ENCODE results near the gene PPP1CB. TPM values are rescaled to one million over a fixed set of nuclear protein-coding genes. Genes with fewer than 3 reads are reported as not detected.
"Not testable (repeated sequence)": the region's sequence is repeated elsewhere in the genome, so short reads cannot be mapped to it uniquely, and the experiment has no call there.

Gene PPP1CB
- total and polyA plus RNA-seq, 2 experiments from 2014 or later, result 161 to 269 TPM

DNA sequence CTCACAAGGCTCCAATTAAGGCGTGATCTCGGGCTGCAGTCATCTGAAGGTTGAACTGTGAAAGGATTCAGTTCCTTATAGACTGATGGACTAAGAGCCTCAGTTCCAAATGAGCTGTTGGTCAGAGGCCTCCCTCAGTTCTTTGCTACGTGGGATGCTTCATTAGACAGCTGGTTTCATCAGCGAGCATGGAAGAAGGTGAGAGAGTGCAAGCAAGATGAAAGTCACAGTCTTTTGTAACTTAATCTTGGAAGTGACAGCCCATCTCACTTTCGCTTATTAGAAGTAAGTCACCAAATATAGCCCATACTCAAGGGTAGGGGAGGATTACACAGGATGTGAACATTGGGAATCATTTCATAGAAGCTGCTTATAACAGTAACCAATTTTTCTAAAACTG, 26.8 kb downstream of the PPP1CB start:
- H3K36me3 ChIP-seq (replicated peaks; ENCODE audit: insufficient read depth, low read depth), result peaks cover 7% of the 10 kb centered on the region
- no peaks in the 10 kb centered on the region for H3K9me2 ChIP-seq (replicated peaks; ENCODE audit: insufficient read depth)
- no peak overlapping the region for H3K27ac ChIP-seq
- no peak overlapping the region for H3K4me3 ChIP-seq
- no peaks in the 10 kb centered on the region for H3K27me3 ChIP-seq
- H2AFZ ChIP-seq, result no peak overlapping the region
- TF ChIP-seq EZH2phosphoT487 (IDR thresholded peaks at IDR 0.05; ENCODE audit: low read depth, severe bottlenecking, unreplicated experiment) (no peak), EZH2 (IDR thresholded peaks at IDR 0.05; ENCODE audit: borderline replicate concordance) (no peak)
- TF ChIP-seq, protein P1, sequence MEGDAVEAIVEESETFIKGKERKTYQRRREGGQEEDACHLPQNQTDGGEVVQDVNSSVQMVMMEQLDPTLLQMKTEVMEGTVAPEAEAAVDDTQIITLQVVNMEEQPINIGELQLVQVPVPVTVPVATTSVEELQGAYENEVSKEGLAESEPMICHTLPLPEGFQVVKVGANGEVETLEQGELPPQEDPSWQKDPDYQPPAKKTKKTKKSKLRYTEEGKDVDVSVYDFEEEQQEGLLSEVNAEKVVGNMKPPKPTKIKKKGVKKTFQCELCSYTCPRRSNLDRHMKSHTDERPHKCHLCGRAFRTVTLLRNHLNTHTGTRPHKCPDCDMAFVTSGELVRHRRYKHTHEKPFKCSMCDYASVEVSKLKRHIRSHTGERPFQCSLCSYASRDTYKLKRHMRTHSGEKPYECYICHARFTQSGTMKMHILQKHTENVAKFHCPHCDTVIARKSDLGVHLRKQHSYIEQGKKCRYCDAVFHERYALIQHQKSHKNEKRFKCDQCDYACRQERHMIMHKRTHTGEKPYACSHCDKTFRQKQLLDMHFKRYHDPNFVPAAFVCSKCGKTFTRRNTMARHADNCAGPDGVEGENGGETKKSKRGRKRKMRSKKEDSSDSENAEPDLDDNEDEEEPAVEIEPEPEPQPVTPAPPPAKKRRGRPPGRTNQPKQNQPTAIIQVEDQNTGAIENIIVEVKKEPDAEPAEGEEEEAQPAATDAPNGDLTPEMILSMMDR (IDR thresholded peaks at IDR 0.05; ENCODE audit: poor library complexity), result no peak
- 95% methylated on average over 5 of the region's 5 CpGs for WGBS (ENCODE audit: low lambda C conversion rate, missing lambda C conversion rate)
- no peaks in the 10 kb centered on the region for H3K9me3 ChIP-seq (ENCODE audit: low read depth)
- H4K20me1 ChIP-seq (ENCODE audit: insufficient read depth, poor library complexity, severe bottlenecking), result peaks cover 82% of the 10 kb centered on the region
- H3K4me1 ChIP-seq (ENCODE audit: insufficient read depth), result no peaks in the 10 kb centered on the region
- H3K79me2 ChIP-seq, result peaks cover 91% of the 10 kb centered on the region
- H3K4me2 ChIP-seq, result no peak overlapping the region
- no peak for DNase-seq (ENCODE audit: low spot score)

DNA sequence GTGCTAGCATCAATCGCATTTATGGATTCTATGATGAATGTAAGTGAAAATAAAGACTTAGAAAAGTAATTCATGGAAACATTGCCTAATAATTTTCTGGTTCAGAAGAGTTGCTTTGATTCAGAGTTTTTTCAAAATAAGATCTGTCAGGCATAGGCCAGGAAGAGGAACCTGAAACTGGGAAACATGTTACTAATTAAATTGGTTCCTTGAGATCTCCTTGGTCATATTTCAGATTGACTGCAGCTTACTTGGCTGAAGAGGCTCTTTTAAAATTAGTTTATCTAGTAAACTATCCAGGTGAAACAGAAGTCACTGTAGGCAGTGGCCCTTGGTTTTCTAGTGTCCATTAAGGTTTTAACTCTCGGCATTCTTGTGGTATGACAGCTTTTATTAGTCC, 27.4 kb downstream of the PPP1CB start:
- no peak overlapping the region for H3K27ac ChIP-seq
- peaks cover 7% of the 10 kb centered on the region for H3K36me3 ChIP-seq (replicated peaks; ENCODE audit: insufficient read depth, low read depth)
- H3K4me2 ChIP-seq, result no peak overlapping the region
- no peak overlapping the region for H2AFZ ChIP-seq
- no peaks in the 10 kb centered on the region for H3K9me2 ChIP-seq (replicated peaks; ENCODE audit: insufficient read depth)
- WGBS (ENCODE audit: low lambda C conversion rate, missing lambda C conversion rate), result 86% methylated on average over 2 of the region's 2 CpGs
- H3K4me3 ChIP-seq, result no peak overlapping the region
- DNase-seq (ENCODE audit: low spot score), result no peak
- TF ChIP-seq EZH2phosphoT487 (IDR thresholded peaks at IDR 0.05; ENCODE audit: low read depth, severe bottlenecking, unreplicated experiment) (no peak), EZH2 (IDR thresholded peaks at IDR 0.05; ENCODE audit: borderline replicate concordance) (no peak)
- TF ChIP-seq, protein P1 (IDR thresholded peaks at IDR 0.05; ENCODE audit: poor library complexity), result no peak
- peaks cover 88% of the 10 kb centered on the region for H3K79me2 ChIP-seq
- peaks cover 76% of the 10 kb centered on the region for H4K20me1 ChIP-seq (ENCODE audit: insufficient read depth, poor library complexity, severe bottlenecking)
- H3K4me1 ChIP-seq (ENCODE audit: insufficient read depth), result no peaks in the 10 kb centered on the region
- no peaks in the 10 kb centered on the region for H3K9me3 ChIP-seq (ENCODE audit: low read depth)
- no peaks in the 10 kb centered on the region for H3K27me3 ChIP-seq

DNA sequence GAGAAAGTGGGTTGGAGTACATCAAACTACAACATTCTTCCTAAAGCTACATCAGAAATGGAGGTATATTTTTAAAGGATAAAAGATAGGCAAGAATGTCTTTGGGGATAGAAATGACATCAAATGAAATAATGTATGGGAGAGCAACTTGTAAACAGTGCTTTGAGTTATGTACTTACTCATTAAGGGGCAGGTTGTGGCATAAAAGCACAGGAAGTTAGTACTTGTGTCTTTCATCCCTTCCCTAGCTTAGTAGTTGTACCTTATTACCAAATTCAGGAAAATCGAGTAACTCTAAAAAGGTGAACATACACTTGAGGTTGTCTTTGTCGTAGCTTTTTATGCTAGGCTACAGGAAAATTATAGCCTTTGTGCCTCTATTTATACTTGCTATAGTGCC, 28.9 kb downstream of the PPP1CB start:
- Histone ChIP-seq H3K4me3 (no peak overlapping the region), H3K27me3 (no peaks in the 10 kb centered on the region), H3K36me3 (replicated peaks; ENCODE audit: insufficient read depth, low read depth) (peaks cover 7% of the 10 kb centered on the region), H3K79me2 (peaks cover 82% of the 10 kb centered on the region), H4K20me1 (ENCODE audit: insufficient read depth, poor library complexity, severe bottlenecking) (peaks cover 68% of the 10 kb centered on the region), H3K9me3 (ENCODE audit: low read depth) (no peaks in the 10 kb centered on the region), H3K27ac (no peak overlapping the region), H3K4me2 (no peak overlapping the region), H3K4me1 (ENCODE audit: insufficient read depth) (no peaks in the 10 kb centered on the region), H2AFZ (no peak overlapping the region), H3K9me2 (replicated peaks; ENCODE audit: insufficient read depth) (no peaks in the 10 kb centered on the region)
- TF ChIP-seq, protein P1 (IDR thresholded peaks at IDR 0.05; ENCODE audit: poor library complexity), result no peak
- TF ChIP-seq EZH2phosphoT487 (IDR thresholded peaks at IDR 0.05; ENCODE audit: low read depth, severe bottlenecking, unreplicated experiment), result no peak
- no peak for TF ChIP-seq EZH2 (IDR thresholded peaks at IDR 0.05; ENCODE audit: borderline replicate concordance)
- 97% methylated on average over 2 of the region's 2 CpGs for WGBS (ENCODE audit: low lambda C conversion rate, missing lambda C conversion rate)
- DNase-seq (ENCODE audit: low spot score), result no peak

DNA sequence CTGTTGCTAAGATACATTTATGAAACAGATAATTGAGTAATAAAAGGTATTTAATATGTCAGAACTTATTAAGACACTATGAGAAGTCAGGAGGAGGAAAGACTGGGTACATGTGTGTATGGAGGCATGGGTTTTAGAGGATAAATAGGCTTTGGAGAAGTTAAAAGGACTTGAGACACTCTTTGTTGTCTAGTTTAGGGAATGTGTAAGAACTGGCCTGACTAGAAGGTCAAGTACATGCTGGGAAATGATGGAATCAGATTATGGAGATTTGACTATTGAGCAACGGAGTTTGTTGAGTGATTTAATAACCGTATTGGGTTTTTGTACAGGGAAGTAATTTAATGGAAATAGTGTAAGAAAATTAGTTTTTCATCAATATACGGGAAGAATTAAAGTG, 30.8 kb downstream of the PPP1CB start:
- 63% methylated on average over 3 of the region's 3 CpGs for WGBS (ENCODE audit: low lambda C conversion rate, missing lambda C conversion rate)
- TF ChIP-seq, protein P1 (IDR thresholded peaks at IDR 0.05; ENCODE audit: poor library complexity), result no peak
- no peak for TF ChIP-seq EZH2phosphoT487 (IDR thresholded peaks at IDR 0.05; ENCODE audit: low read depth, severe bottlenecking, unreplicated experiment)
- TF ChIP-seq EZH2 (IDR thresholded peaks at IDR 0.05; ENCODE audit: borderline replicate concordance), result no peak

DNA sequence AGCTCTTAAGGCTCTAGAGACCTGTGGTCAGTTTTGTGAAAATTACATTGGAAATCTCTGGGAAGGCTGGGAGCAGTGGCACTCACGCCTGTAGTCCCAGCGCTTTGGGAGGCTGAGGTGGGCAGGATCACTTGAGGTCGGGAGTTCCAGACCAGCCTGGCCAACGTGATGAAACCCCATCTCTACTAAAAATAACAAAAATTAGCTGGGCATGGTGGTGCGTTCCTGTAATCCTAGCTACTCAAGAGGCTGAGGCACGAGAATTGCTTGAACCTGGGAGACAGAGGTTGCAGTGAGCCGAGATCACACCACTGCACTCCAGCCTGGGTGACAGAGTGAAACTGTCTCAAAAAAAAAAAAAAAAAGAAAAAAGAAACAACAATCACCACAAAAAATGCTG, 32.9 kb downstream of the PPP1CB start:
- Histone ChIP-seq H4K20me1 (ENCODE audit: insufficient read depth, poor library complexity, severe bottlenecking) (peaks cover 34% of the 10 kb centered on the region), H3K79me2 (peaks cover 71% of the 10 kb centered on the region)
- not testable (repeated sequence) for H3K27me3 ChIP-seq; H3K4me3 ChIP-seq; H3K4me1 ChIP-seq (ENCODE audit: insufficient read depth); DNase-seq (ENCODE audit: low spot score); H3K9me2 ChIP-seq (replicated peaks; ENCODE audit: insufficient read depth); H2AFZ ChIP-seq; H3K36me3 ChIP-seq (replicated peaks; ENCODE audit: insufficient read depth, low read depth); H3K9me3 ChIP-seq (ENCODE audit: low read depth); H3K4me2 ChIP-seq; H3K27ac ChIP-seq
- whole genome bisulfite sequencing (ENCODE audit: low lambda C conversion rate, missing lambda C conversion rate), result 95% methylated on average over 7 of the region's 7 CpGs

More for the DNA sequence above, 30.8 kb downstream of the PPP1CB start:
- Histone ChIP-seq H2AFZ (no peak overlapping the region), H3K27ac (no peak overlapping the region), H3K4me3 (no peak overlapping the region), H3K9me3 (ENCODE audit: low read depth) (no peaks in the 10 kb centered on the region), H3K4me2 (no peak overlapping the region), H3K27me3 (no peaks in the 10 kb centered on the region), H4K20me1 (ENCODE audit: insufficient read depth, poor library complexity, severe bottlenecking) (peaks cover 53% of the 10 kb centered on the region), H3K9me2 (replicated peaks; ENCODE audit: insufficient read depth) (no peaks in the 10 kb centered on the region), H3K4me1 (ENCODE audit: insufficient read depth) (no peaks in the 10 kb centered on the region), H3K79me2 (peaks cover 75% of the 10 kb centered on the region), H3K36me3 (replicated peaks; ENCODE audit: insufficient read depth, low read depth) (peaks cover 7% of the 10 kb centered on the region)
- DNase-seq (ENCODE audit: low spot score), result no peak

Data from hepatocyte (in vitro differentiated cells).